MM.1S (cell line): Measurements from ENCODE around the gene ALDH3A1.

Experiments used
- DNase-seq: peaks from one replicate; pipeline ENCODE4 v3.0.0-alpha.2; 2015
- H2AFZ ChIP-seq: fragments of 300-600 bp; sonication (generic); 2 replicates; pipeline ENCODE4 v1.6.0; 2016; ENCODE audit warnings: antibody characterized with exemption, low read length
- H3F3A ChIP-seq: fragments of 300-600 bp; sonication (generic); 2 replicates; pipeline ENCODE4 v1.6.1; 2016; ENCODE audit warnings: mild to moderate bottlenecking, antibody characterized with exemption, low read length, moderate library complexity, mixed read lengths; ENCODE audit not compliant: insufficient read depth
- H3K27ac ChIP-seq: fragments of 300-600 bp; sonication (generic); 2 replicates; pipeline ENCODE4 v1.5.1; 2016; ENCODE audit warnings: mild to moderate bottlenecking, low read length
- H3K27me3 ChIP-seq: fragments of 300-600 bp; sonication (generic); replicated peaks from 2 replicates; pipeline ENCODE4 v1.6.0; 2016; ENCODE audit warnings: low read length; ENCODE audit not compliant: insufficient read depth
- H3K36me3 ChIP-seq: fragments of 300-600 bp; sonication (generic); replicated peaks from 2 replicates; pipeline ENCODE4 v1.6.1; 2016; ENCODE audit warnings: mild to moderate bottlenecking, low read length, mixed read lengths; ENCODE audit not compliant: insufficient read depth
- H3K4me1 ChIP-seq: fragments of 300-600 bp; sonication (generic); 2 replicates; pipeline ENCODE4 v1.6.1; 2016; ENCODE audit warnings: low read length, mixed read lengths
- H3K4me2 ChIP-seq: fragments of 300-600 bp; sonication (generic); 2 replicates; pipeline ENCODE4 v1.6.0; 2016; ENCODE audit warnings: low read depth, low read length
- H3K4me3 ChIP-seq: fragments of 300-600 bp; sonication (generic); 2 replicates; pipeline ENCODE4 v1.5.1; 2016; ENCODE audit warnings: low read length, mixed read lengths
- H3K79me2 ChIP-seq: fragments of 300-600 bp; sonication (generic); 2 replicates; pipeline ENCODE4 v1.6.1; 2016; ENCODE audit warnings: mixed run types, low read length, mixed read lengths
- H3K9ac ChIP-seq: fragments of 300-600 bp; sonication (generic); 2 replicates; pipeline ENCODE4 v1.6.1; 2016; ENCODE audit warnings: low read length, mixed read lengths
- H3K9me2 ChIP-seq: fragments of 300-600 bp; sonication (generic); replicated peaks from 2 replicates; pipeline ENCODE4 v1.6.1; 2016; ENCODE audit warnings: mild to moderate bottlenecking, low read length, mixed read lengths; ENCODE audit not compliant: insufficient read depth
- H3K9me3 ChIP-seq: fragments of 300-600 bp; sonication (generic); replicated peaks from 2 replicates; pipeline ENCODE4 v1.6.1; 2016; ENCODE audit warnings: mild to moderate bottlenecking, low read length, mixed read lengths; ENCODE audit not compliant: insufficient read depth
- H4K20me1 ChIP-seq: fragments of 300-600 bp; sonication (generic); 2 replicates; pipeline ENCODE4 v1.6.1; 2016; ENCODE audit warnings: mild to moderate bottlenecking, low read length, moderate library complexity, mixed read lengths; ENCODE audit not compliant: insufficient read depth
- EZH2 ChIP-seq: fragments of 300-600 bp; sonication (generic); optimal IDR thresholded peaks from 2 replicates; pipeline ENCODE3; 2017; ENCODE audit warnings: low read depth, mild to moderate bottlenecking, antibody characterized with exemption, low read length, mixed read lengths
- EZH2phosphoT487 ChIP-seq: fragments of 300-600 bp; sonication (generic); IDR thresholded peaks from 2 replicates; pipeline ENCODE4 v1.6.1; 2018; ENCODE audit warnings: antibody characterized with exemption, low read length
- TF ChIP-seq, protein P1 (sequence below): fragments of 300-600 bp; sonication (generic); IDR thresholded peaks from 2 replicates; pipeline ENCODE4 v1.5.1; 2016; ENCODE audit warnings: antibody characterized with exemption, low read length, mixed read lengths

The ALDH3A1 gene

DNA sequence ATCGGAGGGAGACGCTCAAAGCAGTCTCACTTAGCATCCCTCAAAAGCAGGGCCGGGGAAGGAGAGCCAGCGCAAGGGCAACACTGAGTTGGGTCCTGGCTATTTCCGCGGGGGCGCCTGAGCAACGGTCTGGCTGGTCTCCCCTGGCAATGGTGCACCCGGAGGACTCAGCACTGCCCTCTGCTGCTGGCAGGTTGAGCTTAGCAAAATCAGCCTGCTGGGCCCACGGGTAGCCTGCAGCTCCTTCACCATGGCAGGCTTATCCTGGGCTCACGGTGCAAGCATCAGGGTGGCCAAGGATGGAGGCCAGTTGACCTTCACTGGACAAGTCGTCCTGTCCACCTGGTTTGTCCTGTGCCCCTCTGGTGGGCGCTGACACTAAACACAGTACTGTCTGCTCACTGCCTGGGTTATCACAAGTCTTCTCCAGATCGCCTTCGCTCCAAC lies 14.4 kb upstream of the ALDH3A1 start:
- Histone ChIP-seq H3K4me1 (no peaks in the 10 kb centered on the region), H2AFZ (peak overlapping the region; percentile 15; the same call in 1 of the 2 replicates), H3K4me3 (no peak overlapping the region; the same call in 1 of the 2 replicates), H3K9me3 (no peaks in the 10 kb centered on the region), H3K79me2 (no peaks in the 10 kb centered on the region), H3K27ac (no peak overlapping the region), H3K4me2 (peak overlapping the region; percentile 40; the same call in 1 of the 2 replicates), H3F3A (no peaks in the 10 kb centered on the region), H4K20me1 (no peaks in the 10 kb centered on the region), H3K36me3 (no peaks in the 10 kb centered on the region), H3K9ac (no peak overlapping the region), H3K27me3 (peaks cover 14% of the 10 kb centered on the region), H3K9me2 (no peaks in the 10 kb centered on the region)
- peak; percentile 51 for DNase-seq
- TF ChIP-seq, protein P1, sequence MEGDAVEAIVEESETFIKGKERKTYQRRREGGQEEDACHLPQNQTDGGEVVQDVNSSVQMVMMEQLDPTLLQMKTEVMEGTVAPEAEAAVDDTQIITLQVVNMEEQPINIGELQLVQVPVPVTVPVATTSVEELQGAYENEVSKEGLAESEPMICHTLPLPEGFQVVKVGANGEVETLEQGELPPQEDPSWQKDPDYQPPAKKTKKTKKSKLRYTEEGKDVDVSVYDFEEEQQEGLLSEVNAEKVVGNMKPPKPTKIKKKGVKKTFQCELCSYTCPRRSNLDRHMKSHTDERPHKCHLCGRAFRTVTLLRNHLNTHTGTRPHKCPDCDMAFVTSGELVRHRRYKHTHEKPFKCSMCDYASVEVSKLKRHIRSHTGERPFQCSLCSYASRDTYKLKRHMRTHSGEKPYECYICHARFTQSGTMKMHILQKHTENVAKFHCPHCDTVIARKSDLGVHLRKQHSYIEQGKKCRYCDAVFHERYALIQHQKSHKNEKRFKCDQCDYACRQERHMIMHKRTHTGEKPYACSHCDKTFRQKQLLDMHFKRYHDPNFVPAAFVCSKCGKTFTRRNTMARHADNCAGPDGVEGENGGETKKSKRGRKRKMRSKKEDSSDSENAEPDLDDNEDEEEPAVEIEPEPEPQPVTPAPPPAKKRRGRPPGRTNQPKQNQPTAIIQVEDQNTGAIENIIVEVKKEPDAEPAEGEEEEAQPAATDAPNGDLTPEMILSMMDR: peak; percentile 78
- no peak for TF ChIP-seq EZH2

- Histone ChIP-seq H3K9ac (no peak overlapping the region), H3K36me3 (no peaks in the 10 kb centered on the region), H3K4me1 (no peaks in the 10 kb centered on the region), H3K4me2 (no peak overlapping the region), H3K79me2 (no peaks in the 10 kb centered on the region), H2AFZ (no peak overlapping the region), H3K27me3 (peaks cover 14% of the 10 kb centered on the region), H3K9me2 (no peaks in the 10 kb centered on the region), H3K27ac (no peak overlapping the region), H3K9me3 (no peaks in the 10 kb centered on the region), H4K20me1 (no peaks in the 10 kb centered on the region), H3K4me3 (no peak overlapping the region), H3F3A (no peaks in the 10 kb centered on the region)
- TF ChIP-seq EZH2 (no peak), EZH2phosphoT487 (no peak)
- TF ChIP-seq, protein P1: no peak
- DNase-seq: no peak
These were observed 12.6 kb upstream of the ALDH3A1 start for GRCh38 chr17:19760746-19761145.

- Histone ChIP-seq H3K4me3 (no peak overlapping the region), H3K9me2 (no peaks in the 10 kb centered on the region), H3K36me3 (no peaks in the 10 kb centered on the region), H3K27ac (no peak overlapping the region), H2AFZ (no peak overlapping the region), H3K27me3 (peaks cover 14% of the 10 kb centered on the region), H3K79me2 (no peaks in the 10 kb centered on the region), H3K4me2 (no peak overlapping the region), H3K4me1 (no peaks in the 10 kb centered on the region), H3K9me3 (no peaks in the 10 kb centered on the region), H3K9ac (no peak overlapping the region), H3F3A (no peaks in the 10 kb centered on the region), H4K20me1 (no peaks in the 10 kb centered on the region)
- no peak for DNase-seq
- TF ChIP-seq, protein P1: no peak
These were observed 11.8 kb upstream of the ALDH3A1 start for GRCh38 chr17:19759568-19760549.
